Endothelial cell of umbilical vein (primary cell): Measurements from ENCODE around the gene RIPK3.

ENCODE experiments used
- CTCF ChIP-seq, 2 donors: IDR thresholded peaks; 1 replicate in 1 of 2; 2 replicates in 1 of 2; pipeline ENCODE4 v1.5.1; 2011; ENCODE audit warnings: low read length in 2 of 2, mild to moderate bottlenecking in 2 of 2, moderate library complexity in 2 of 2, control low read depth in 1 of 2, inconsistent platforms in 1 of 2, low read depth in 1 of 2; ENCODE audit not compliant: insufficient read depth in 1 of 2; ENCODE audit errors: extremely low read depth in 1 of 2
- EZH2 ChIP-seq: IDR thresholded peaks from 2 replicates; pipeline ENCODE4 v1.6.1; 2012; ENCODE audit warnings: borderline replicate concordance, low read depth, mild to moderate bottlenecking, moderate library complexity, low read length, inconsistent platforms; ENCODE audit not compliant: severe bottlenecking
- MAX ChIP-seq: IDR thresholded peaks from 2 replicates; pipeline ENCODE4 v1.6.1; 2011; ENCODE audit not compliant: insufficient read depth, insufficient read length
- POLR2A ChIP-seq: IDR thresholded peaks from 2 replicates; pipeline ENCODE4 v1.6.1; 2012; ENCODE audit warnings: low read depth, mild to moderate bottlenecking, control low read depth, low read length
- POLR2AphosphoS5 ChIP-seq: IDR thresholded peaks from 2 replicates; pipeline ENCODE4 v1.6.1; 2012; ENCODE audit warnings: low read depth, mild to moderate bottlenecking, control low read depth, low read length, moderate library complexity; ENCODE audit not compliant: insufficient read depth

GRCh38 chr14:24286996-24287395, 52.8 kb downstream of the RIPK3 start:
- TF ChIP-seq CTCF (IDR thresholded peaks at IDR 0.05; ENCODE audit: extremely low read depth in 1 of 2, insufficient read depth in 1 of 2, low read depth in 1 of 2, low read length in 2 of 2) (no peak), MAX (no peak), POLR2A (no peak), POLR2AphosphoS5 (no peak), EZH2 (no peak)
